Stimulated activated CD8-positive, alpha-beta memory T cell treated with anti-CD3 and anti-CD28 coated beads, Interleukin-4, amount 100 ng/mL, for 48 hours (primary cell): ENCODE measurements around the gene ADAM10.

Source experiments
- DNase-seq: peaks from one replicate; pipeline ENCODE4 v3.0.0-alpha.2; 2020

ADAM10 gene

GRCh38 chr15:58602823-58603222, 146.7 kb downstream of the ADAM10 start:
- DNase-seq: no peak

GRCh38 chr15:58598829-58599210, 150.7 kb downstream of the ADAM10 start:
- DNase-seq: no peak

GRCh38 chr15:58597943-58598828, 151.3 kb downstream of the ADAM10 start:
- DNase-seq: no peak

GRCh38 chr15:58595516-58596263, 153.8 kb downstream of the ADAM10 start:
- no peak for DNase-seq

GRCh38 chr15:58594898-58595297, 154.6 kb downstream of the ADAM10 start:
- DNase-seq: no peak

GRCh38 chr15:58593870-58594269, 155.6 kb downstream of the ADAM10 start:
- no peak for DNase-seq

GRCh38 chr15:58590926-58591325, 158.6 kb downstream of the ADAM10 start:
- DNase-seq: no peak

- no peak for DNase-seq
Measured at GRCh38 chr15:58590236-58590635, 159.3 kb downstream of the ADAM10 start.

- no peak for DNase-seq
Measured at GRCh38 chr15:58589047-58589446, 160.5 kb downstream of the ADAM10 start.

- no peak for DNase-seq
Measured at GRCh38 chr15:58588096-58588495, 161.4 kb downstream of the ADAM10 start.

GRCh38 chr15:58587486-58587885, 162.0 kb downstream of the ADAM10 start:
- no peak for DNase-seq

GRCh38 chr15:58585693-58586443, 163.6 kb downstream of the ADAM10 start:
- no peak for DNase-seq

- DNase-seq: no peak
Measured at GRCh38 chr15:58584789-58585461, 164.6 kb downstream of the ADAM10 start.

- DNase-seq: no peak
Measured at GRCh38 chr15:58583171-58583908, 166.2 kb downstream of the ADAM10 start.

- no peak for DNase-seq
Measured at GRCh38 chr15:58582160-58582559, 167.3 kb downstream of the ADAM10 start.

GRCh38 chr15:58576657-58577056, 172.8 kb downstream of the ADAM10 start:
- no peak for DNase-seq

- no peak for DNase-seq
Measured at GRCh38 chr15:58575045-58575786, 174.3 kb downstream of the ADAM10 start.

- DNase-seq: no peak
Measured at GRCh38 chr15:58574631-58575030, 174.9 kb downstream of the ADAM10 start.

- no peak for DNase-seq
Measured at GRCh38 chr15:58573270-58573669, 176.2 kb downstream of the ADAM10 start.

- DNase-seq: no peak
Measured at GRCh38 chr15:58572521-58572920, 177.0 kb downstream of the ADAM10 start.

GRCh38 chr15:58571491-58571890, 178.0 kb downstream of the ADAM10 start:
- DNase-seq: no peak
